Jurkat, Clone E6-1 (cell line): ENCODE results near the gene TAF11L14.

Experiments
- DNase-seq: peaks from one replicate; pipeline ENCODE4 v3.0.0-alpha.2; 2011; ENCODE audit warnings: low read depth, low spot score
- H3K4me3 ChIP-seq: 2 replicates; pipeline ENCODE4 v1.5.1; 2011; ENCODE audit warnings: mild to moderate bottlenecking, low read length, control low read depth, moderate library complexity

TAF11L14 gene

DNA sequence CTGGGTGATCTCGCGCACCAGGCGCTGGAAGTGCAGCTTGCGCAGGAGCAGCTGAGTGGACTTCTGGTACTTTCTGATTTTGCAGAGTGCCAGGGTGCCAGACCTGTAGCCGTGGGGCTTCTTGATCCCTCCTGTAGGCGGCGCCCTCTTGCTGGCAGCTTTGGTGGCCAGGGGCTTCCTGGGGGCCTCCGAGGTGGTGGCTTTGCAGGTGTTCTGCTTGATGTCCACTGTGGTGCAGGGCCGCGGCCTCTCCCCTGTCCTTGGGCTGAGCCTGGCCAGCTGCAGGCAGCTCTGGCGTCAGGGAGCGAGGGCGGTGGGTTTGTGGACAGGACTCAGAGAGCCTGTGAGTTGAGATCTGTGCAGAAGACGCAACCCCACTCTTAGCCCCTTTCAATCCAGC lies 36.1 kb downstream of the TAF11L14 start:
- no peak overlapping the region for H3K4me3 ChIP-seq
- no peak for DNase-seq

DNA sequence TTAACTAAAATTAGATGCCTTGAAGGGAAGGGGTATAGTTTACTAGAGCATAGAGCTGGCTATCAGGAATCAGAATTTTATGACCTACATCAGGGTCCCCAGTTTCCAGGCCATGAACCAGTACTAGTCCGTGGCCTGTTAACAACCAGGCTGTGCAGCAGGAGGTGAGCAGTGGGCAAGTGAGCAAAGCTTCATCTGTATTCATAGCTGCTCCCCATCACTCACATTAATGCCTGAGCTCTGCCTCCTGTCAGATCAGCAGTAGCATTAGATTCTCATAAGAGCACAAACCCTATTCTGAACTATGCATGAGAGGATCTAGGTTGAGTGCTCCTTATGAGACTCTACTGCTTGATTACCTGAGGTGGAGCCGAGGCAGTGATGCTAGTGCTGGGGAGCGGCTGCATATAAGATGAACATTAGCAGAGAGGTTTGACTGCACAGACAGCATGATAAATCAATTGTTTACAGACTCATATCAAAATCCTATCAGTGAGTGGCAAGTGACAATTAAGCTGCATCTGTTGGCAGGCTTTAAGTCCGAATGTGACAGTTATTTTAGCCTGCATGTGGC lies 44.6 kb downstream of the TAF11L14 start:
- H3K4me3 ChIP-seq: no peak overlapping the region
- no peak for DNase-seq

DNA sequence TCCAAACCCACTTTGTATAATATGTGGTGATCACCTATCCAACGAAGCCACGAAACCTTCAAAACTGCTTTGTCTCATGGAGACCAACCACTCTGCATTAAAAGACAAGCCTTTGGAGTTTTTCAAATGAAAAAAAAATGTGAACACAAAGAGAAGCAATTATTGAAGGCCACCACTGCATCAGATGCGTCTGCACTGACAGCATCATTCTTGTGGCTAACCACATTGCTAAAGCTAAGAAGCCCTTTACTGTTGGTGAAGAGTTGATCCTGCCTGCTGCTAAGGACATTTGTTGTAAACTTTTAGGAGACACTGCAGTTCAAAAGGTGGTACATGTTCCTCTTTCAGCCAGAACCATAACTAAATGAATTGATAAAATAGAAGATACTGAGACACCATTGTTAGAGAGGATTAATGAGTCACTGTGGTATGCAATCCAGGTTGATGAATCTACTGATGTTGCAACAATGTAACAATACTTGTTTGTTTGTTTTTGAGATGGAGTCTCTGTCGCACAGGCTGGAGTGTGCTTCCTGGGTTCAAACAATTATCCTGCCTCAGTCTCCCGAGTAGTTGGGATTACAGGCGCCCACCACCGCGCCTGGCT lies 45.4 kb downstream of the TAF11L14 start:
- no peak for DNase-seq
- no peak overlapping the region for H3K4me3 ChIP-seq

DNA sequence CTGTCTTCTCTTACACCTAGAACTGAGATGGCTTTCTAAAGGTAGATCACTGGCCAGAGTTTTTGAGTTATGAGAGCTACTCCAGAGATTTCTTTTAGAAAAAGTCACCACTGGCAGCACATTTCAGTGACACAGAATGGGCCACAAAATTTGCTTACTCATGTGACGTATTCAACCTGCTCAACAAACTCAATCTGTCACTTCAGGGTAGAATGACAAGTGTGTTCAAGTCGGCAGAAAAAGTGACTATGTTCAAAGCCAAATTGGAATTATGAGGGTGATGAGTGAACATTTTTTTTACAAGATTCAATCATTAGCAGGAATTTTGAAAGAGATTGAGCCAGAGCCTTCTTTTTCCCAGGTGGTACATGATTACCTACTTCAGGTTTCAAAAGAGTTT lies 46.5 kb downstream of the TAF11L14 start:
- DNase-seq: no peak
- H3K4me3 ChIP-seq: no peak overlapping the region
